ENCODE measurements around the gene KRT5.

The KRT5 gene

GRCh38 chr12:52494100-52494499 is 26.1 kb downstream of the KRT5 start:
- TF ChIP-seq RAD21 (IDR thresholded peaks at IDR 0.05; ENCODE audit: low read depth) (no peak), YY1 (IDR thresholded peaks at IDR 0.05; ENCODE audit: low read depth) (no peak), FOXM1 (IDR thresholded peaks at IDR 0.05; ENCODE audit: borderline replicate concordance, low read depth) (no peak), TEAD4 (IDR thresholded peaks at IDR 0.05) (no peak), MAX (IDR thresholded peaks at IDR 0.05) (no peak)

GRCh38 chr12:52493172-52493571 is 27.0 kb downstream of the KRT5 start, which contains the start of gene KRT6A:
TSS of gene KRT6A (minus strand) at chr12:52493257. CDS start at chr12:52493188, 69 bp downstream.
- TF ChIP-seq RAD21 (IDR thresholded peaks at IDR 0.05; ENCODE audit: low read depth), result no peak
- TF ChIP-seq EGR1 (IDR thresholded peaks at IDR 0.05), result no peak
- TF ChIP-seq REST (IDR thresholded peaks at IDR 0.05; ENCODE audit: low read depth), result no peak
- TF ChIP-seq USF1 (IDR thresholded peaks at IDR 0.05), result no peak
- TF ChIP-seq TAF1 (IDR thresholded peaks at IDR 0.05; ENCODE audit: low read depth), result no peak
- no peak for TF ChIP-seq TCF12 (IDR thresholded peaks at IDR 0.05; ENCODE audit: low read depth)
- TF ChIP-seq MAX (IDR thresholded peaks at IDR 0.05), result no peak
- TF ChIP-seq NFIC (IDR thresholded peaks at IDR 0.05), result no peak
- TF ChIP-seq CEBPB (IDR thresholded peaks at IDR 0.05), result no peak
- no peak for TF ChIP-seq CREB1 (IDR thresholded peaks at IDR 0.05; ENCODE audit: low read depth)
- no peak for TF ChIP-seq EP300 (IDR thresholded peaks at IDR 0.05; ENCODE audit: borderline replicate concordance)
- TF ChIP-seq ZBTB7A (IDR thresholded peaks at IDR 0.05; ENCODE audit: low read depth), result no peak
- no peak for TF ChIP-seq TEAD4 (IDR thresholded peaks at IDR 0.05)
- no peak for TF ChIP-seq YY1 (IDR thresholded peaks at IDR 0.05; ENCODE audit: low read depth)
- TF ChIP-seq FOXM1 (IDR thresholded peaks at IDR 0.05; ENCODE audit: borderline replicate concordance, low read depth), result no peak

GRCh38 chr12:52488736-52489135 is 31.5 kb downstream of the KRT5 start:
- TF ChIP-seq NFIC (IDR thresholded peaks at IDR 0.05) (no peak), EGR1 (IDR thresholded peaks at IDR 0.05) (no peak), TEAD4 (IDR thresholded peaks at IDR 0.05) (no peak), TAF1 (IDR thresholded peaks at IDR 0.05; ENCODE audit: low read depth) (no peak), ZBTB7A (IDR thresholded peaks at IDR 0.05; ENCODE audit: low read depth) (no peak), FOXM1 (IDR thresholded peaks at IDR 0.05; ENCODE audit: borderline replicate concordance, low read depth) (no peak), REST (IDR thresholded peaks at IDR 0.05; ENCODE audit: low read depth) (no peak), CEBPB (IDR thresholded peaks at IDR 0.05) (no peak), USF1 (IDR thresholded peaks at IDR 0.05) (no peak), CREB1 (IDR thresholded peaks at IDR 0.05; ENCODE audit: low read depth) (no peak), EP300 (IDR thresholded peaks at IDR 0.05; ENCODE audit: borderline replicate concordance) (no peak), YY1 (IDR thresholded peaks at IDR 0.05; ENCODE audit: low read depth) (no peak), RAD21 (IDR thresholded peaks at IDR 0.05; ENCODE audit: low read depth) (no peak), MAX (IDR thresholded peaks at IDR 0.05) (no peak), TCF12 (IDR thresholded peaks at IDR 0.05; ENCODE audit: low read depth) (no peak)

GRCh38 chr12:52487211-52487610 is 33.0 kb downstream of the KRT5 start:
- TF ChIP-seq YY1 (IDR thresholded peaks at IDR 0.05; ENCODE audit: low read depth) (no peak), RAD21 (IDR thresholded peaks at IDR 0.05; ENCODE audit: low read depth) (no peak), CEBPB (IDR thresholded peaks at IDR 0.05) (no peak), USF1 (IDR thresholded peaks at IDR 0.05) (no peak), FOXM1 (IDR thresholded peaks at IDR 0.05; ENCODE audit: borderline replicate concordance, low read depth) (no peak), TAF1 (IDR thresholded peaks at IDR 0.05; ENCODE audit: low read depth) (no peak), EP300 (IDR thresholded peaks at IDR 0.05; ENCODE audit: borderline replicate concordance) (no peak), TEAD4 (IDR thresholded peaks at IDR 0.05) (no peak), CREB1 (IDR thresholded peaks at IDR 0.05; ENCODE audit: low read depth) (no peak), MAX (IDR thresholded peaks at IDR 0.05) (no peak), TCF12 (IDR thresholded peaks at IDR 0.05; ENCODE audit: low read depth) (no peak), NFIC (IDR thresholded peaks at IDR 0.05) (no peak), ZBTB7A (IDR thresholded peaks at IDR 0.05; ENCODE audit: low read depth) (no peak)

Measured in Ishikawa (cell line).